AG10803 (cell line): ENCODE data around the gene EPB41L3.

Source experiments
- DNase-seq: peaks from one replicate; pipeline ENCODE4 v3.0.0; 2010; ENCODE audit warnings: low read depth
- H3K4me3 ChIP-seq: 2 replicates; pipeline ENCODE4 v1.5.1; 2011; ENCODE audit warnings: mild to moderate bottlenecking, low read length, control low read depth
- TF ChIP-seq, protein P1 (sequence below): conservative IDR thresholded peaks from 2 replicates; pipeline ENCODE4 v1.5.1; 2011; ENCODE audit warnings: mild to moderate bottlenecking, low read length, control low read depth, inconsistent platforms

Gene EPB41L3

GRCh38 chr18:5520464-5520863, 23.3 kb downstream of the EPB41L3 start:
- H3K4me3 ChIP-seq, result no peak overlapping the region
- DNase-seq, result no peak
- TF ChIP-seq, protein P1, sequence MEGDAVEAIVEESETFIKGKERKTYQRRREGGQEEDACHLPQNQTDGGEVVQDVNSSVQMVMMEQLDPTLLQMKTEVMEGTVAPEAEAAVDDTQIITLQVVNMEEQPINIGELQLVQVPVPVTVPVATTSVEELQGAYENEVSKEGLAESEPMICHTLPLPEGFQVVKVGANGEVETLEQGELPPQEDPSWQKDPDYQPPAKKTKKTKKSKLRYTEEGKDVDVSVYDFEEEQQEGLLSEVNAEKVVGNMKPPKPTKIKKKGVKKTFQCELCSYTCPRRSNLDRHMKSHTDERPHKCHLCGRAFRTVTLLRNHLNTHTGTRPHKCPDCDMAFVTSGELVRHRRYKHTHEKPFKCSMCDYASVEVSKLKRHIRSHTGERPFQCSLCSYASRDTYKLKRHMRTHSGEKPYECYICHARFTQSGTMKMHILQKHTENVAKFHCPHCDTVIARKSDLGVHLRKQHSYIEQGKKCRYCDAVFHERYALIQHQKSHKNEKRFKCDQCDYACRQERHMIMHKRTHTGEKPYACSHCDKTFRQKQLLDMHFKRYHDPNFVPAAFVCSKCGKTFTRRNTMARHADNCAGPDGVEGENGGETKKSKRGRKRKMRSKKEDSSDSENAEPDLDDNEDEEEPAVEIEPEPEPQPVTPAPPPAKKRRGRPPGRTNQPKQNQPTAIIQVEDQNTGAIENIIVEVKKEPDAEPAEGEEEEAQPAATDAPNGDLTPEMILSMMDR, result no peak

- TF ChIP-seq, protein P1, result no peak
- DNase-seq, result no peak
- H3K4me3 ChIP-seq, result no peak overlapping the region
Measured at GRCh38 chr18:5519448-5520298, 24.1 kb downstream of the EPB41L3 start.

- DNase-seq, result peak; percentile 20
- no peak overlapping the region for H3K4me3 ChIP-seq
Measured at GRCh38 chr18:5518899-5519371, 24.9 kb downstream of the EPB41L3 start.

GRCh38 chr18:5518179-5518770, 25.5 kb downstream of the EPB41L3 start:
- no peak for DNase-seq
- TF ChIP-seq, protein P1, result no peak
- no peak overlapping the region for H3K4me3 ChIP-seq

More at GRCh38 chr18:5518899-5519371, 24.9 kb downstream of the EPB41L3 start:
- TF ChIP-seq, protein P1, result no peak

GRCh38 chr18:5516841-5517240, 27.0 kb downstream of the EPB41L3 start:
- no peak for DNase-seq
- no peak overlapping the region for H3K4me3 ChIP-seq
- TF ChIP-seq, protein P1, result no peak

DNA sequence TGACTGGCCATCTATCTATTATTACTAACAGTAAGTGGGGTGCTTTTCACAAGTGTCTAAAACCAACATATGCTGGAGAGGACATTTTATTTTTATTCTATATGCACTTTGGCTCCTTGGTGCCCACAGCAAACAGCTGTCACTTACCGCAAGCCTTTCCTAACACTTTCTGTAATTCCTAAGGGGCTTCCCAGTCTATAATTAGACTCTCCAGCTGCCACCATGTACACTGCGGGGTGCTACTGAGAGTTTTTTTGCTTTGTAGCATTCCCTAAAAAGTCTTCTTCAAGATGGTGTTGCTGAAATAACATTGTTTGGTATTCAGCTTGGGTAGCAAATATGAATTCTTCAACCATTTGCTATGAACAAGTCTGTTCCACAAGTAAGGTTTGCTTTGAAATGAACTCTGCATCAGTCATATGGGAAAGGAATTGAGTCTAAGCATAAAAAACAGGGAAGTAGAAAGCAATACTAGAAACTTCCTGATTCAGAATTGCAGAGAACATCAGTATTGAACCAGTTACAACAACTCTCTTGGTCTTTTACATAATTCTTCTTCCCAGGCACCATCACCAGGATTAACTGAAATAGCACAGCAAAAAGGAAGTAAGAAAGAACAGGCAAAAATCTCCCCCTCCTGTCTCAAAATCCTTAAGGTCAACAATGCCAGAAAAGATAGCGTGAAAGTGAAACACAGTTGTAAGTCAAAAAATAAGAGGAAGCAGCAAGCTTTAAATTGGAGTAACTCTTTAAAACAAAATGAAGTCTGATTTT, 28.6 kb downstream of the EPB41L3 start:
- TF ChIP-seq, protein P1, result no peak
- no peak overlapping the region for H3K4me3 ChIP-seq
- DNase-seq, result no peak
